Measurements from ENCODE around the gene FRAS1. TPM values are rescaled to one million over a fixed set of nuclear protein-coding genes. Genes with fewer than 3 reads are reported as not detected.

The FRAS1 gene
- total RNA-seq, 2 donors from 2014 or later, result 2.0 to 7.1 TPM

DNA sequence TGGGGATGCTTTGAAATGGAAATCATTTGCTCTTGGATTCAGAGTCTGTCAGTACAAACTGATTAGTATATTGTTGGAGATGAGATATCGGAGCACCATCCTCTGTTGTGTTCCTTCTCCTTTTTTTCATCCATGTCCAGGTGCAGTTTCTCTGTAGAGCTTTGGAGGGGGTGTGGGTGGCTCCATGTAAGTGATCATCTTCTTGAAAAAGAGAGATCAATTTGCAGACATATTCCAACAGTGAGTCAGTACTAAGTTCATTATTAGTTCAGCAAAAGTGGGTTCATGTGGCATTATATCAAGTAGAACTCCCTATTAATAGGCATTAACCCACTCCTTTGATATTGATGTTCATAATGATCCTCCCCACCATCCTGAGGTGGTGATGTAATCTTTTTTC is 18.9 kb downstream of the FRAS1 start:
- no peaks in the 10 kb centered on the region for H3K9me3 ChIP-seq
- no peak overlapping the region for H3K27ac ChIP-seq
- DNase-seq (ENCODE audit: low spot score), result no peak
- H3K4me3 ChIP-seq, result no peak overlapping the region
- H3K27me3 ChIP-seq (replicated peaks; ENCODE audit: insufficient read depth), result no peaks in the 10 kb centered on the region
- TF ChIP-seq, protein P1, sequence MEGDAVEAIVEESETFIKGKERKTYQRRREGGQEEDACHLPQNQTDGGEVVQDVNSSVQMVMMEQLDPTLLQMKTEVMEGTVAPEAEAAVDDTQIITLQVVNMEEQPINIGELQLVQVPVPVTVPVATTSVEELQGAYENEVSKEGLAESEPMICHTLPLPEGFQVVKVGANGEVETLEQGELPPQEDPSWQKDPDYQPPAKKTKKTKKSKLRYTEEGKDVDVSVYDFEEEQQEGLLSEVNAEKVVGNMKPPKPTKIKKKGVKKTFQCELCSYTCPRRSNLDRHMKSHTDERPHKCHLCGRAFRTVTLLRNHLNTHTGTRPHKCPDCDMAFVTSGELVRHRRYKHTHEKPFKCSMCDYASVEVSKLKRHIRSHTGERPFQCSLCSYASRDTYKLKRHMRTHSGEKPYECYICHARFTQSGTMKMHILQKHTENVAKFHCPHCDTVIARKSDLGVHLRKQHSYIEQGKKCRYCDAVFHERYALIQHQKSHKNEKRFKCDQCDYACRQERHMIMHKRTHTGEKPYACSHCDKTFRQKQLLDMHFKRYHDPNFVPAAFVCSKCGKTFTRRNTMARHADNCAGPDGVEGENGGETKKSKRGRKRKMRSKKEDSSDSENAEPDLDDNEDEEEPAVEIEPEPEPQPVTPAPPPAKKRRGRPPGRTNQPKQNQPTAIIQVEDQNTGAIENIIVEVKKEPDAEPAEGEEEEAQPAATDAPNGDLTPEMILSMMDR (IDR thresholded peaks at IDR 0.05), result no peak
- H3K4me1 ChIP-seq (ENCODE audit: control insufficient read depth in 1 of 2, low read depth in 2 of 2), result no peaks in the 10 kb centered on the region
- ATAC-seq (ENCODE audit: insufficient number of reproducible peaks, low FRiP score, low read depth), result no peak
- H3K36me3 ChIP-seq, result no peaks in the 10 kb centered on the region

DNA sequence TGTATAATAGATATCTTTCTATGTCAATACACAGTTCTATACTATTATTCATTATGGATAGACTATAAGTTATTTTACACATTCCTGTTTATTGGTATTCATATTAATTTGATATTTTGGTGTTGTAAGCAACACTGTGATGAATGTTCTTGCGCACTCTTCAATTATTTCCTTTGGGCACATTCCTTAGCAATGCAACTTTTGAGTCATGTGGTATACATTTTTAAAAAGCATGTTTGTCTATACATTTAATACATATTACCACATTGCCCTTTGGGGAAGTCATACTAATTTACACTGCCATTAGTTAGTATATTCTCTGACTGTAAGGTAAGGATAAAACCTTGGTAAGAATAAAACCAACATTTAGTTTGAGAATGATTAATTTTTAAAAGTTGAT is 21.0 kb downstream of the FRAS1 start:
- no peak for DNase-seq (ENCODE audit: low spot score)
- TF ChIP-seq, protein P1 (IDR thresholded peaks at IDR 0.05), result no peak
- no peaks in the 10 kb centered on the region for H3K27me3 ChIP-seq (replicated peaks; ENCODE audit: insufficient read depth)
- no peak overlapping the region for H3K27ac ChIP-seq
- H3K36me3 ChIP-seq, result no peaks in the 10 kb centered on the region
- no peaks in the 10 kb centered on the region for H3K9me3 ChIP-seq
- no peak for ATAC-seq (ENCODE audit: insufficient number of reproducible peaks, low FRiP score, low read depth)
- no peak overlapping the region for H3K4me3 ChIP-seq
- H3K4me1 ChIP-seq (ENCODE audit: control insufficient read depth in 1 of 2, low read depth in 2 of 2), result no peaks in the 10 kb centered on the region

DNA sequence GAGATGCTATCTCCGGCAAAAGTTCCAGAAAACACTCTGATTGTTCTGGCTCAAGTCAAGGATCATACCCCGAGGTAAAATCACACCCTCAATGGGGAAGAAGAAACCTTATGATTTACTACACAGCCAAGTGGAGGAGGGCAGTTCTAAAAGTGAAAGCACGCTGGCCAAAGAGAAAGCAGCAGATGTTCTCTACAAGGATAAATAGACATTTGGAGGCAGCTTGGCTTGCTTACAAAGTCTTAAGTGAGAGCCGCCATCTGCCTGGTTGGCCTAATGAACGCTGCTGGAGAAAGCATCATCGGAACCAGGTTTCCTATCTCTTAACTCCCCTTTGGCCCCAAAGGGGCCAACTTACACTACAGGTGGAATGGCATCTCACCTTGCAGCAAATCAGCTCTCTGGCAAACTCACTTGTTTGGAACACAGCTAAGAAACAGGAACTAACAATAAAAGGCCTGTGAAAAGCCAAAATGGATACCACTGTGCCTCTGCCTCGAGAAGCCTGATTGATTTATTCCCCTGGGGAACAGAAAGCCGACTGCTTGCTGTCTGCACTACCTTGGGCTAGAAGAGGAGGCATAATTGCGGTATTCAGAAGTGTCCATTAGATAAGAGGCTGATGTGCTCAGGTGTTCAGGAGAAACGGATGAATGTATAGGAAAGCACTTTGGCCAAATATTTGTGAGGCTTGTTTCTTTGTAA is 22.8 kb downstream of the FRAS1 start:
- ATAC-seq (ENCODE audit: insufficient number of reproducible peaks, low FRiP score, low read depth) (no peak), DNase-seq (ENCODE audit: low spot score) (no peak)
- Histone ChIP-seq H3K27ac (no peak overlapping the region), H3K27me3 (replicated peaks; ENCODE audit: insufficient read depth) (no peaks in the 10 kb centered on the region), H3K36me3 (no peaks in the 10 kb centered on the region), H3K4me3 (no peak overlapping the region), H3K4me1 (ENCODE audit: control insufficient read depth in 1 of 2, low read depth in 2 of 2) (no peaks in the 10 kb centered on the region), H3K9me3 (no peaks in the 10 kb centered on the region)
- TF ChIP-seq, protein P1 (IDR thresholded peaks at IDR 0.05), result no peak

DNA sequence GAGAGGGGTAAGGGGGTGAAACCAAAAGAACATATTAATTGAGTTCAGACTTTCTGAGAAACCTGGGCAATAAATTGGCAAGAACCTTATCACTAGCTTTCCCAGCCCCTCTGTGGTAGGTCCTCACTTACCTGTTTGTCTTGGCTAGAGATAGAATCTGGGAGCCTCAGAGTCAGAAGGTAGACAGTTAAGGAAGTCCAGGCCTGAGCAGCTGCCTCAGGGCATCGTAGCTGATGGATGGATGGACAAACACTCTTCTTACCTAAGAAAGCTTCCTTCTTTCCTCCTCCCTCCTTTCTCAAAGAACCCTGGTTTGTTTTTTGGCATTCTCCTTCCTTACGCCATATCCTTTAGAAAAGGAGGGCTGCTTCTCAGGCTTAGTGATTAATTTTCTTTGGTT is 24.4 kb downstream of the FRAS1 start:
- no peaks in the 10 kb centered on the region for H3K27me3 ChIP-seq (replicated peaks; ENCODE audit: insufficient read depth)
- TF ChIP-seq, protein P1 (IDR thresholded peaks at IDR 0.05), result no peak
- ATAC-seq (ENCODE audit: insufficient number of reproducible peaks, low FRiP score, low read depth), result no peak
- H3K4me3 ChIP-seq, result no peak overlapping the region
- H3K36me3 ChIP-seq, result no peaks in the 10 kb centered on the region
- no peak overlapping the region for H3K27ac ChIP-seq
- no peaks in the 10 kb centered on the region for H3K9me3 ChIP-seq
- no peaks in the 10 kb centered on the region for H3K4me1 ChIP-seq (ENCODE audit: control insufficient read depth in 1 of 2, low read depth in 2 of 2)
- DNase-seq (ENCODE audit: low spot score), result no peak

DNA sequence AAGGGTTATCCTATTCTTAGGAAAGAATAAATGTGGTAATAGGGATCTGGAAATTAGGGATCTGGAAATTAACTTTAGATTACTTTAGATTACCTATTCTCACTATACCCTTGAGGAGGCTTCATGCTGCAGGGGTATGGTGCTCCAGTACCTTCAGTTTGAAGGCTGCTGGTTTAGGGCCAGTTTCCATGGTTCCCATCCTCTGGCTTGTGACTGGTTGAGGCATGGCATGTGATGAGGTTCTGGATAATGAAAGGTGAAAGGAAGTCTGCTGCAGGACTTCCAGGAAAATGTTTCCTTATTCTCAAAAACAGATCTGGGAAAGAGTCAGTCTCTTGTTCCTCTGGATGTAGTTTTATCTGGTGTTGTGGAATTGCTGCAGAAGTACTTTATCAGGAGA is 25.9 kb downstream of the FRAS1 start:
- DNase-seq (ENCODE audit: low spot score), result no peak

More for the DNA sequence above, 25.9 kb downstream of the FRAS1 start:
- TF ChIP-seq, protein P1 (IDR thresholded peaks at IDR 0.05), result no peak
- Histone ChIP-seq H3K4me3 (no peak overlapping the region), H3K27ac (no peak overlapping the region), H3K27me3 (replicated peaks; ENCODE audit: insufficient read depth) (no peaks in the 10 kb centered on the region), H3K9me3 (no peaks in the 10 kb centered on the region), H3K36me3 (no peaks in the 10 kb centered on the region), H3K4me1 (ENCODE audit: control insufficient read depth in 1 of 2, low read depth in 2 of 2) (no peaks in the 10 kb centered on the region)
- no peak for ATAC-seq (ENCODE audit: insufficient number of reproducible peaks, low FRiP score, low read depth)

Measured in thoracic aorta (tissue), 2 donors.